Activated CD4-positive, alpha-beta T cell treated with anti-CD3 and anti-CD28 coated beads for 36 hours (primary cell): ENCODE measurements around the gene CHST15. TPM values are rescaled to one million over a fixed set of nuclear protein-coding genes. Genes with fewer than 3 reads are reported as not detected.
"Not testable (repeated sequence)": the region's sequence is repeated elsewhere in the genome, so short reads cannot be mapped to it uniquely, and the experiment has no call there.

ENCODE experiments used
- ATAC-seq: fragments of 200-7000 bp; cut with Tn5 transposase; one replicate; pipeline ENCODE4 v1.10.0; 2021; ENCODE audit warnings: mild to moderate bottlenecking, moderate library complexity
- CTCF ChIA-PET: fragments of 350-600 bp; sonication (Branson Sonifier 250); formaldehyde crosslinking; loops from one replicate; lab custom pipeline; 2021; ENCODE audit warnings: antibody characterized with exemption; lab: Charles Lee
- POLR2A ChIA-PET: fragments of 350-600 bp; sonication (Branson Sonifier 250); formaldehyde crosslinking; loops from one replicate; lab custom pipeline; 2021; ENCODE audit warnings: antibody characterized with exemption, inconsistent platforms; lab: Charles Lee
- DNase-seq: peaks from one replicate; pipeline ENCODE4 v3.0.0-alpha.2; 2020
- H3K27ac Mint-ChIP-seq: one replicate; pipeline ENCODE4 v1.8.0; 2021; ENCODE audit warnings: mixed read lengths
- H3K27me3 Mint-ChIP-seq: one replicate; pipeline ENCODE4 v1.8.0; 2021; ENCODE audit warnings: mixed read lengths
- H3K36me3 Mint-ChIP-seq: one replicate; pipeline ENCODE4 v1.8.0; 2021; ENCODE audit warnings: low read depth, mixed read lengths
- H3K4me1 Mint-ChIP-seq: one replicate; pipeline ENCODE4 v1.8.0; 2021; ENCODE audit warnings: mixed read lengths
- H3K4me3 Mint-ChIP-seq: one replicate; pipeline ENCODE4 v1.8.0; 2021; ENCODE audit warnings: mild to moderate bottlenecking, moderate library complexity, mixed read lengths
- H3K9me3 Mint-ChIP-seq: one replicate; pipeline ENCODE4 v1.8.0; 2021; ENCODE audit warnings: low read depth, mixed read lengths
- intact Hi-C, 2 experiments: fragments of 100-400 bp; cut with DNase I in 1 of 2; cut with micrococcal nuclease in 1 of 2; formaldehyde crosslinking; loops; one replicate each; pipeline versions ENCODE4 v1.14.2 to v1.15.1; 2022 to 2024; cut with DNase I, micrococcal nuclease
- total RNA-seq, 2 experiments: library from RNA; stranded (reverse); gene quantifications; one replicate each; pipeline ENCODE4 v1.2.3, GENCODE V29; 2021

The CHST15 gene
- total RNA-seq, 2 experiments from 2014 or later = 0.40 to 0.43 TPM

- Mint-ChIP-seq H3K27me3 (peaks cover 13% of the 10 kb centered on the region), H3K9me3 (no peaks in the 10 kb centered on the region), H3K36me3 (no peaks in the 10 kb centered on the region), H3K27ac (no peak overlapping the region), H3K4me3 (no peak overlapping the region), H3K4me1 (peaks cover 3% of the 10 kb centered on the region)
- ATAC-seq = peak; percentile 36
- POLR2A ChIA-PET = no interaction called here
- intact Hi-C loops = no loop called here
- no peak for DNase-seq
- CTCF ChIA-PET = interaction anchor here (0.7 to 1.5 kb wide), 2 partner anchors 20 to 283 kb away, joined by 3 read pairs; no protein-coding TSS in a partner anchor
These were observed 13.0 kb upstream of the CHST15 start for GRCh38 chr10:124106241-124106879.

- intact Hi-C loops = no loop called here
- no peaks in the 10 kb centered on the region for H3K9me3 Mint-ChIP-seq
- no peak overlapping the region for H3K4me3 Mint-ChIP-seq
- no peaks in the 10 kb centered on the region for H3K36me3 Mint-ChIP-seq
- ChIA-PET CTCF (interaction anchor here (1.5 kb wide), 1 partner anchor 284 kb away, joined by 3 read pairs; no protein-coding TSS in a partner anchor), POLR2A (no interaction called here)
- DNase-seq (no peak), ATAC-seq (no peak)
- H3K4me1 Mint-ChIP-seq = peaks cover 3% of the 10 kb centered on the region
- H3K27ac Mint-ChIP-seq = no peak overlapping the region
- H3K27me3 Mint-ChIP-seq = peaks cover 10% of the 10 kb centered on the region
These were observed 12.2 kb upstream of the CHST15 start for GRCh38 chr10:124105594-124105993.

- Mint-ChIP-seq H3K9me3 (no peaks in the 10 kb centered on the region), H3K4me3 (no peak overlapping the region), H3K4me1 (peaks cover 3% of the 10 kb centered on the region), H3K27ac (no peak overlapping the region), H3K27me3 (peaks cover 7% of the 10 kb centered on the region), H3K36me3 (no peaks in the 10 kb centered on the region)
- ChIA-PET POLR2A (no interaction called here), CTCF (no interaction called here)
- ATAC-seq = no peak
- intact Hi-C loops = no loop called here
- DNase-seq = no peak
These were observed 11.6 kb upstream of the CHST15 start for GRCh38 chr10:124105045-124105444.

- ChIA-PET CTCF (no interaction called here), POLR2A (no interaction called here)
- peaks cover 3% of the 10 kb centered on the region for H3K4me1 Mint-ChIP-seq
- ATAC-seq = no peak
- no peak overlapping the region for H3K4me3 Mint-ChIP-seq
- peaks cover 7% of the 10 kb centered on the region for H3K27me3 Mint-ChIP-seq
- no peaks in the 10 kb centered on the region for H3K9me3 Mint-ChIP-seq
- intact Hi-C loops = no loop called here
- H3K36me3 Mint-ChIP-seq = no peaks in the 10 kb centered on the region
- no peak for DNase-seq
- no peak overlapping the region for H3K27ac Mint-ChIP-seq
These were observed 10.7 kb upstream of the CHST15 start for GRCh38 chr10:124104011-124104627.

GRCh38 chr10:124101351-124101750 is 8.0 kb upstream of the CHST15 start:
- no peaks in the 10 kb centered on the region for H3K4me1 Mint-ChIP-seq
- ChIA-PET POLR2A (no interaction called here), CTCF (no interaction called here)
- no peaks in the 10 kb centered on the region for H3K36me3 Mint-ChIP-seq
- no peak overlapping the region for H3K4me3 Mint-ChIP-seq
- ATAC-seq = no peak
- intact Hi-C loops = no loop called here
- DNase-seq = no peak
- H3K27me3 Mint-ChIP-seq = peaks cover 1% of the 10 kb centered on the region
- H3K27ac Mint-ChIP-seq = no peak overlapping the region
- no peaks in the 10 kb centered on the region for H3K9me3 Mint-ChIP-seq

- H3K27ac Mint-ChIP-seq, CTCF ChIA-PET, H3K4me1 Mint-ChIP-seq, H3K36me3 Mint-ChIP-seq, H3K9me3 Mint-ChIP-seq, DNase-seq, H3K4me3 Mint-ChIP-seq, POLR2A ChIA-PET, intact Hi-C loops, H3K27me3 Mint-ChIP-seq: not testable (repeated sequence)
- peak; percentile 30 for ATAC-seq
These were observed 7.3 kb upstream of the CHST15 start for GRCh38 chr10:124100651-124101050.

- ChIA-PET POLR2A (no interaction called here), CTCF (no interaction called here)
- intact Hi-C loops = no loop called here
- Mint-ChIP-seq H3K27me3 (peaks cover 11% of the 10 kb centered on the region), H3K9me3 (no peaks in the 10 kb centered on the region), H3K36me3 (no peaks in the 10 kb centered on the region), H3K4me1 (no peaks in the 10 kb centered on the region), H3K27ac (no peak overlapping the region), H3K4me3 (no peak overlapping the region)
- DNase-seq (no peak), ATAC-seq (no peak)
These were observed 6.7 kb upstream of the CHST15 start for GRCh38 chr10:124100124-124100523.

GRCh38 chr10:124099604-124100003 is 6.2 kb upstream of the CHST15 start:
- intact Hi-C loops = no loop called here
- H3K36me3 Mint-ChIP-seq = no peaks in the 10 kb centered on the region
- ChIA-PET CTCF (no interaction called here), POLR2A (no interaction called here)
- H3K9me3 Mint-ChIP-seq = no peaks in the 10 kb centered on the region
- H3K27ac Mint-ChIP-seq = no peak overlapping the region
- H3K4me1 Mint-ChIP-seq = no peaks in the 10 kb centered on the region
- peaks cover 15% of the 10 kb centered on the region for H3K27me3 Mint-ChIP-seq
- no peak overlapping the region for H3K4me3 Mint-ChIP-seq
- ATAC-seq (peak; percentile 73), DNase-seq (no peak)

GRCh38 chr10:124098575-124098974 is 5.2 kb upstream of the CHST15 start:
- Mint-ChIP-seq H3K27ac (no peak overlapping the region), H3K9me3 (no peaks in the 10 kb centered on the region), H3K27me3 (peaks cover 19% of the 10 kb centered on the region), H3K4me1 (no peaks in the 10 kb centered on the region), H3K36me3 (no peaks in the 10 kb centered on the region), H3K4me3 (no peak overlapping the region)
- DNase-seq = no peak
- CTCF ChIA-PET = no interaction called here
- intact Hi-C loops = no loop called here
- POLR2A ChIA-PET = no interaction called here
- no peak for ATAC-seq

GRCh38 chr10:124097883-124098282 is 4.5 kb upstream of the CHST15 start:
- H3K27me3 Mint-ChIP-seq = peaks cover 22% of the 10 kb centered on the region
- ATAC-seq = no peak
- DNase-seq = no peak
- no peaks in the 10 kb centered on the region for H3K9me3 Mint-ChIP-seq
- intact Hi-C loops = loop anchor here in 1 of 2 experiments (2.0 kb wide), 1 partner anchor 351 kb away; no protein-coding TSS in a partner anchor
- no peaks in the 10 kb centered on the region for H3K4me1 Mint-ChIP-seq
- no peaks in the 10 kb centered on the region for H3K36me3 Mint-ChIP-seq
- POLR2A ChIA-PET = no interaction called here
- no peak overlapping the region for H3K27ac Mint-ChIP-seq
- CTCF ChIA-PET = no interaction called here
- H3K4me3 Mint-ChIP-seq = no peak overlapping the region

GRCh38 chr10:124096494-124096893 is 3.1 kb upstream of the CHST15 start:
- POLR2A ChIA-PET = no interaction called here

GRCh38 chr10:124095801-124096200 is 2.4 kb upstream of the CHST15 start:
- ATAC-seq, POLR2A ChIA-PET, H3K4me3 Mint-ChIP-seq, H3K4me1 Mint-ChIP-seq, DNase-seq, H3K9me3 Mint-ChIP-seq, CTCF ChIA-PET, H3K27ac Mint-ChIP-seq, H3K36me3 Mint-ChIP-seq: not testable (repeated sequence)
- peaks cover 31% of the 10 kb centered on the region for H3K27me3 Mint-ChIP-seq
- intact Hi-C loops = loop anchor here in 1 of 2 experiments (2.0 kb wide), 1 partner anchor 353 kb away; no protein-coding TSS in a partner anchor

More at GRCh38 chr10:124096494-124096893, 3.1 kb upstream of the CHST15 start:
- H3K27ac Mint-ChIP-seq = no peak overlapping the region
- intact Hi-C loops = loop anchor here in 1 of 2 experiments (2.0 kb wide), 1 partner anchor 352 kb away; no protein-coding TSS in a partner anchor
- H3K4me1 Mint-ChIP-seq = peaks cover 2% of the 10 kb centered on the region
- no peak overlapping the region for H3K4me3 Mint-ChIP-seq
- H3K36me3 Mint-ChIP-seq = no peaks in the 10 kb centered on the region
- no peak for ATAC-seq
- peaks cover 24% of the 10 kb centered on the region for H3K27me3 Mint-ChIP-seq
- CTCF ChIA-PET = no interaction called here
- DNase-seq = no peak
- no peaks in the 10 kb centered on the region for H3K9me3 Mint-ChIP-seq
